ENCODE results near the gene OSBPL3.

DNA sequence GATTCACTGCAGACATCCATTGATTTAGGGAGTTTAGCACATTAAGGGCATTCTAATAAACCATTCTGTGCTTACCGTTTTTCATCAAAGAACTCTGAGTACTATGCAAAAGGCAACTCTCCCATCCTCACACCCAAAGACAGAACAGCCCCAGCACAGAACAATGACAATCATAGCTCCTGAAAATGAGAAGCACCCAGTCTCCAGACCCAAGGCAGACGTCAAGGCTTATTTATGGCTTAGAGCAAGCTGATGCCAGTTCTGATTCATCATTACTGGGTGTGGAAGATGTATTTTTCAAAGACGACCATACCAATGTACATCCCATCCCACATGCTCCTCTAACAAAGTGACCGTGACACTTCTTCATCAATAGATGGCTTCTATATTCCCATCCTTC lies 67.6 kb downstream of the OSBPL3 start:
- TF ChIP-seq, protein P1, sequence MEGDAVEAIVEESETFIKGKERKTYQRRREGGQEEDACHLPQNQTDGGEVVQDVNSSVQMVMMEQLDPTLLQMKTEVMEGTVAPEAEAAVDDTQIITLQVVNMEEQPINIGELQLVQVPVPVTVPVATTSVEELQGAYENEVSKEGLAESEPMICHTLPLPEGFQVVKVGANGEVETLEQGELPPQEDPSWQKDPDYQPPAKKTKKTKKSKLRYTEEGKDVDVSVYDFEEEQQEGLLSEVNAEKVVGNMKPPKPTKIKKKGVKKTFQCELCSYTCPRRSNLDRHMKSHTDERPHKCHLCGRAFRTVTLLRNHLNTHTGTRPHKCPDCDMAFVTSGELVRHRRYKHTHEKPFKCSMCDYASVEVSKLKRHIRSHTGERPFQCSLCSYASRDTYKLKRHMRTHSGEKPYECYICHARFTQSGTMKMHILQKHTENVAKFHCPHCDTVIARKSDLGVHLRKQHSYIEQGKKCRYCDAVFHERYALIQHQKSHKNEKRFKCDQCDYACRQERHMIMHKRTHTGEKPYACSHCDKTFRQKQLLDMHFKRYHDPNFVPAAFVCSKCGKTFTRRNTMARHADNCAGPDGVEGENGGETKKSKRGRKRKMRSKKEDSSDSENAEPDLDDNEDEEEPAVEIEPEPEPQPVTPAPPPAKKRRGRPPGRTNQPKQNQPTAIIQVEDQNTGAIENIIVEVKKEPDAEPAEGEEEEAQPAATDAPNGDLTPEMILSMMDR (IDR thresholded peaks at IDR 0.05), result no peak
- TF ChIP-seq POLR2A (IDR thresholded peaks at IDR 0.05), result no peak

All from uterus (tissue), 2 donors.